ENCODE data around the gene UBE4B.
"Not testable (repeated sequence)": the region's sequence is repeated elsewhere in the genome, so short reads cannot be mapped to it uniquely, and the experiment has no call there.

The UBE4B gene

GRCh38 chr1:10042746-10043145, 10.0 kb downstream of the UBE4B start:
- no peak for FAIRE-seq

- FAIRE-seq = no peak
These were observed 13.0 kb downstream of the UBE4B start for GRCh38 chr1:10045480-10046355.

- no peak for FAIRE-seq
These were observed 13.8 kb downstream of the UBE4B start for GRCh38 chr1:10046356-10047085.

DNA sequence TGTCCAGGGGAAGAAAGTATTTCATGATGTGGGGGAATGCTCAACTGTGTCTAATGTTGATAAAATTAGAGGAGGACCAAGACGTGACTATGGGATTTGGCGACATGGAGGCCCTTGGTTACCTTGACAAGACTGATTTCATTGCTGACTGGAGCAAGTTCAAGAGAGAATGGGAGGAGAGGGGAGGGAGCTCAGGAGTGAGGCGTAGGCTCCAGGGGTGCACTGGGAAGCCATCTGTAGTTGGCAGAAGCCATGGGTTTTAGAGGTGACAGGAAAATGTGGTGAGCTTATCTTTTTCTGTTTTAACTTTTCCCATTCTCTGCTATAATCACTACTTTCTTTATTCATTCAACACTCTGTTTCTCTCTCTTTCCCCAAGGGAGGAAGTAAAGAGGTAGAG, 15.8 kb downstream of the UBE4B start:
- no peak for FAIRE-seq

GRCh38 chr1:10050611-10051010, 17.9 kb downstream of the UBE4B start:
- no peak for FAIRE-seq

GRCh38 chr1:10051656-10052055, 18.9 kb downstream of the UBE4B start:
- FAIRE-seq = no peak

DNA sequence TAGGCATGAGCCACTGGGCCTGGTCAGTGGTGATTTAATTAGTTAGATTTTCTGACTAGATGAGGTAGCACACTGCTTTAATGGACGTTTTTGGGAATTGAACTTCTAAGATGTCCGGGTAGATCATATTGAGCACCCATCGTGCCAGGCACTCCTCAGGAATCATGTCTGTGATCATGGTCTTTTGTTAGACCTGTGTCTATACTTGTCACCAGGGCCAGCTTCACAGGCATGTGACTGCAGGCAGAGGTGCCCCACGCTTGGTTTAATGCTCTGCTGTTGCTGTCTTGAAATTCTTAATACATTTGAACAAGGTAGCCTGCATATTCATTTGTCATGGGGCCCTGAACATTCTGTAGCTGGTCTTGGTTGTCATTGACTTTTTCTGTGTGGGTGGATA, 19.6 kb downstream of the UBE4B start:
- FAIRE-seq = no peak

- no peak for FAIRE-seq
These were observed 21.7 kb downstream of the UBE4B start for GRCh38 chr1:10054465-10054864.

- FAIRE-seq = no peak
These were observed 23.8 kb downstream of the UBE4B start for GRCh38 chr1:10056599-10056987.

- FAIRE-seq = no peak
These were observed 24.6 kb downstream of the UBE4B start for GRCh38 chr1:10057343-10057742.

DNA sequence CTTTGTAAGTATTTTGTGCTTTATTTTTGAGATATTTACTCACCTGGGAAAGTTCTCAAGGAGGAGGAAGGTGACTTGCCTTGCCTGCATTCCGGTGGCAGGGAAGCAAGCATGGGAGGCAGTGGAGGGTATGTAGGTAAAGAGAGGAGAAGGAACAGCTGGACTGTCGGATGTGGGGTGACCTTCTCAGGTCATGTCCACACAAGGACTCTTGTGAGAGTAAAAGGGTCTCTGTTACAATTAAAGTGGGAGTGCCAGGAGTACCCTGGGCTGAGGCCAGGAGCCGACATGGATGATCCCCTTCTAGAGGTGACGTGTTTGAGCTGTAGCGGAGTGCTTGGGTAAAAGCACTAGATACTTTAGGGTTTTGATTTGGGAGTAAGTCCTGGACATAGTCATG, 25.0 kb downstream of the UBE4B start:
- FAIRE-seq = no peak

- FAIRE-seq = no peak
These were observed 26.6 kb downstream of the UBE4B start for GRCh38 chr1:10059342-10059718.

GRCh38 chr1:10060311-10061100, 27.7 kb downstream of the UBE4B start:
- no peak for FAIRE-seq

- no peak for FAIRE-seq
These were observed 28.5 kb downstream of the UBE4B start for GRCh38 chr1:10061276-10061675.

DNA sequence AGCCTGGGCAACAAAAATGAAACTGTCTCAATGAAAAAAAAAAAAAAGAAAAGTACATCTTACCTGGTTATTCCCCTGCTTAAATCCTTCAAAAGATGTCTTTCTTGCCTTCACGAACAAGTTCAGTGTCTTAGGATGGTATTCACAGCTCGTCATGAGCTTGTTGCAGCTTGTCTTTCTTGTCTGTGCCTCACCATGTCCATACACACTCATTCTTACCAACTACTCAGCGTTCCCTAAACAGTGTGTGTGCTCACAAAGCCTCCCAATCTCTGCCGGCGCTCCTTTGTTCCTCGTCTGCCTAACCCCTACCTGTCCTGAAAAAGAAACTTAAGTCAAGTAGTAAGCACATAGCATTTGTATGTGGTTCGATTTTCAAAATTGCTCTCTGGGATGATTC, 31.1 kb downstream of the UBE4B start:
- no peak for FAIRE-seq

- no peak for FAIRE-seq
These were observed 31.9 kb downstream of the UBE4B start for GRCh38 chr1:10064416-10065343.

- FAIRE-seq = no peak
These were observed 32.6 kb downstream of the UBE4B start for GRCh38 chr1:10065344-10065685.

DNA sequence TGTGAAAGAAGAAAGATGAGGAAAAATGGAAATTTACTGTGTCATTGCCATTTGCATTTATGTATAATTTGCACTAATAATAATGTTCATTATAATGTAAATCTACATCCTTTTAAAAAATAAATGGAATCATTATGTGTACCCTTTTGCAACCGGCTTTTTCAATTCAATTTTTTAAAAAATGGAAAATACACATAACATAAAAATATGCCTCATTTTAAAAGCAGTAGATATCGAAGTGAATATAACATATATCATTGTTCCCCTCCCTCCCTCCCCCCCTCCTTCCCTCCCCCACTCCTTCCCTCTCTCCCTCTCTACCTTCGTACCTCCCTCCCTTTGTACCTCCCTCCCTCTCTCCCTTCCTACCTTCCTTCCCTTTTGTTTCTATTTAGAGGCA, 33.0 kb downstream of the UBE4B start:
- no peak for FAIRE-seq

DNA sequence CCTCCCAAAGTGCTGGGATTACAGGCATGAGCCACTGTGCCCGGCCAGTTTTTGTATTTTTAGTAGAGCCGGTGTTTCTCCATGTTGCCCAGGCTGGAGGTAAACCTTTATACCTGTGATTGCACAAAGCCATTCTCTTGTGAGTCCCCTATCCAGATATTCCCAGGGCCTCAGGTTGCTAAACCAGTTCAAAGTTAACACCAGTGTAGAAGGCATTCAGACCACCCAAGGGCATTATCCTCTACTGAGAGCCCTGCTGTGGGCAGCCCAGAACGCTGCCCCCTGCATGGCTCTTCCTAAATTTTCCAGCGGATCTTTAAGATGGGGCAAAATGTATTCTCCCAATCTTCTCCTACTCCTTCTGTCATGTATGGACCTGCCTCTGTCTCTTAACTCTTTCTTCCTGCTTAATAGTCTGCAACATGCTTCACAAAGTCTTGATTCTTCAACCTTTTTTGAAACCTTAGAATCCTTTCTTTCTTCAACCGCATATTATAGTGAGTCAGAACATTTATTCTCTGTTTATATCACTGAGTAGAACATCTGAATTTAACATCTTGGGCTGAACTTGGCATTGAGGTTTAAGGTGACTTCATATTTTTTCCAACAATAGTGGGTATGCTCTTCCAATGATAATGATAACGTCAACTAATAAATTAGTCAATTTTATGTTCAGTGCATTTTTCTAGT, 36.0 kb downstream of the UBE4B start:
- no peak for FAIRE-seq

- no peak for FAIRE-seq
These were observed 37.4 kb downstream of the UBE4B start for GRCh38 chr1:10070206-10070605.

DNA sequence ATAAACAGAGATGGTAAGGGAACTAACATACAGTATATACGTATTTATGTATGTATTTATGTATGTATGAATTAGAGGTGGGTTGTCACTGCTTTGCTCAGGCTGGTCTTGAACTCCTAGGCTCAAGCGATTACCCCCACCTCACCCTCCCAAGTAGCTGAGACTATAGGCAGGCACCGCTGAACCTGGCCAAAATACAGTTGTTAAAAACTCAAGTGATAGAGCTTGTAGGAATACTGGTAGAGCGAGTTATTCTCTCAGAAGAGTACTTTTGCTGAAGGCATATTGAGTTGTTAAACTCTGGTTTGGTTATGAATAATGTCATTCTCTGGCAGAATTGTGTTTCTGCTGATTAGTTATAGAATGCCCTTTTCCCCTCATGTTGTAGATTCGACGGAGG, 38.9 kb downstream of the UBE4B start:
- FAIRE-seq = no peak

DNA sequence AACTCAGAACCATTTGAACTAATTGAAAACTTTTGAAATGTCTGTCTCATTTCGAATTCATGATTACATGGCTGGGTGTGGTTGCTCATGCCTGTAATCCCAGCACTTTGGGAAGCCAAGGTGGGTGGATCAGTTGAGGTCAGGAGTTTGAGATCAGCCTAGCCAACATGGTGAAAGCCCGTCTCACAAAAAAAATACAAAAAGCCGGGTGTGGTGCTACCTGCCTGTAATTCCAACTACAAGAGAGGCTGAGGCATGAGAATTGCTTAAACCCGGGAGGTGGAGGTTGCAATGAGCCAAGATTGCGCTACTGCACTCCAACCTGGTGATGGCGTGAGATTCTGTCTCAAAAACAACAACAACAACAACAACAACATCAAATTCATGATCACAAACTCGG, 40.6 kb downstream of the UBE4B start:
- FAIRE-seq = not testable (repeated sequence)

Data from colon (tissue), 2 donors.